Measurements from ENCODE around the gene LYPLAL1. TPM values are rescaled to one million over a fixed set of nuclear protein-coding genes. Genes with fewer than 3 reads are reported as not detected.
"Not testable (repeated sequence)": the region's sequence is repeated elsewhere in the genome, so short reads cannot be mapped to it uniquely, and the experiment has no call there.

Gene LYPLAL1
- total and polyA plus RNA-seq, 5 donors from 2014 or later = 17.8 to 44.0 (median 35.7) TPM

- Mint-ChIP-seq H3K27me3 (no peaks in the 10 kb centered on the region), H3K27ac (no peak overlapping the region), H3K9me3 (peaks cover 0 to 2% (median 0%) of the 10 kb centered on the region in 7 donors), H3K36me3 (no peaks in the 10 kb centered on the region), H3K4me1 (no peaks in the 10 kb centered on the region), H3K4me3 (no peak overlapping the region)
- Histone ChIP-seq H3K27me3 (ENCODE audit: control insufficient read depth, insufficient read depth, low read length) (no peaks in the 10 kb centered on the region), H3K4me3 (ENCODE audit: low read depth, low read length) (no peak overlapping the region), H3K36me3 (ENCODE audit: control insufficient read depth, insufficient read depth, low read length) (no peaks in the 10 kb centered on the region), H3K4me1 (ENCODE audit: control insufficient read depth, insufficient read depth, low read length, poor library complexity, severe bottlenecking) (no peaks in the 10 kb centered on the region), H3K27ac (ENCODE audit: insufficient read depth, low read length, poor library complexity, severe bottlenecking) (no peak overlapping the region), H3K9me3 (ENCODE audit: control insufficient read depth in 2 of 2, low read length in 2 of 2) (no peaks in the 10 kb centered on the region)
- no peak for DNase-seq
- no peak for ATAC-seq (ENCODE audit: low read depth in 2 of 2)
These were observed 63.4 kb downstream of the LYPLAL1 start for GRCh38 chr1:219236933-219237610.

GRCh38 chr1:219239518-219239917 is 65.8 kb downstream of the LYPLAL1 start:
- no peak overlapping the region for H3K27ac Mint-ChIP-seq
- H3K27me3 ChIP-seq (ENCODE audit: control insufficient read depth, insufficient read depth, low read length) = no peaks in the 10 kb centered on the region
- H3K4me1 Mint-ChIP-seq = no peaks in the 10 kb centered on the region
- no peaks in the 10 kb centered on the region for H3K36me3 Mint-ChIP-seq
- no peak overlapping the region for H3K4me3 Mint-ChIP-seq
- no peaks in the 10 kb centered on the region for H3K9me3 ChIP-seq (ENCODE audit: control insufficient read depth in 2 of 2, low read length in 2 of 2)
- H3K36me3 ChIP-seq (ENCODE audit: control insufficient read depth, insufficient read depth, low read length) = no peaks in the 10 kb centered on the region
- H3K27ac ChIP-seq (ENCODE audit: insufficient read depth, low read length, poor library complexity, severe bottlenecking) = no peak overlapping the region
- H3K27me3 Mint-ChIP-seq = no peaks in the 10 kb centered on the region
- H3K4me3 ChIP-seq (ENCODE audit: low read depth, low read length) = no peak overlapping the region
- no peak for ATAC-seq (ENCODE audit: low read depth in 2 of 2)
- no peak for DNase-seq
- H3K4me1 ChIP-seq (ENCODE audit: control insufficient read depth, insufficient read depth, low read length, poor library complexity, severe bottlenecking) = no peaks in the 10 kb centered on the region
- peaks cover 0 to 3% (median 0%) of the 10 kb centered on the region in 7 donors for H3K9me3 Mint-ChIP-seq

GRCh38 chr1:219244864-219245263 is 71.2 kb downstream of the LYPLAL1 start:
- Mint-ChIP-seq H3K27ac (no peak overlapping the region), H3K4me1 (no peaks in the 10 kb centered on the region), H3K4me3 (no peak overlapping the region), H3K9me3 (peaks cover 0 to 3% (median 0%) of the 10 kb centered on the region in 7 donors), H3K36me3 (no peaks in the 10 kb centered on the region), H3K27me3 (no peaks in the 10 kb centered on the region)
- no peak overlapping the region for H3K4me3 ChIP-seq (ENCODE audit: low read depth, low read length)
- H3K36me3 ChIP-seq (ENCODE audit: control insufficient read depth, insufficient read depth, low read length) = no peaks in the 10 kb centered on the region
- ATAC-seq (ENCODE audit: low read depth in 2 of 2) (no peak), DNase-seq (no peak)
- H3K9me3 ChIP-seq (ENCODE audit: control insufficient read depth in 2 of 2, low read length in 2 of 2) = no peaks in the 10 kb centered on the region
- H3K4me1 ChIP-seq (ENCODE audit: control insufficient read depth, insufficient read depth, low read length, poor library complexity, severe bottlenecking) = no peaks in the 10 kb centered on the region
- no peaks in the 10 kb centered on the region for H3K27me3 ChIP-seq (ENCODE audit: control insufficient read depth, insufficient read depth, low read length)
- no peak overlapping the region for H3K27ac ChIP-seq (ENCODE audit: insufficient read depth, low read length, poor library complexity, severe bottlenecking)

- no peak overlapping the region for H3K4me3 Mint-ChIP-seq
- no peaks in the 10 kb centered on the region for H3K9me3 ChIP-seq (ENCODE audit: control insufficient read depth in 2 of 2, low read length in 2 of 2)
- no peaks in the 10 kb centered on the region for H3K4me1 Mint-ChIP-seq
- DNase-seq (no peak), ATAC-seq (ENCODE audit: low read depth in 2 of 2) (no peak)
- H3K36me3 ChIP-seq (ENCODE audit: control insufficient read depth, insufficient read depth, low read length) = no peaks in the 10 kb centered on the region
- no peak overlapping the region for H3K27ac ChIP-seq (ENCODE audit: insufficient read depth, low read length, poor library complexity, severe bottlenecking)
- no peak overlapping the region for H3K4me3 ChIP-seq (ENCODE audit: low read depth, low read length)
- H3K9me3 Mint-ChIP-seq = peaks cover 0 to 4% (median 1%) of the 10 kb centered on the region in 7 donors
- H3K27ac Mint-ChIP-seq = no peak overlapping the region
- no peaks in the 10 kb centered on the region for H3K4me1 ChIP-seq (ENCODE audit: control insufficient read depth, insufficient read depth, low read length, poor library complexity, severe bottlenecking)
- no peaks in the 10 kb centered on the region for H3K36me3 Mint-ChIP-seq
- no peaks in the 10 kb centered on the region for H3K27me3 ChIP-seq (ENCODE audit: control insufficient read depth, insufficient read depth, low read length)
- peaks cover 6% of the 10 kb centered on the region for H3K27me3 Mint-ChIP-seq
These were observed 73.8 kb downstream of the LYPLAL1 start for GRCh38 chr1:219247441-219247840.

GRCh38 chr1:219250468-219250867 is 76.8 kb downstream of the LYPLAL1 start:
- not testable (repeated sequence) for H3K27me3 Mint-ChIP-seq; H3K4me1 ChIP-seq (ENCODE audit: control insufficient read depth, insufficient read depth, low read length, poor library complexity, severe bottlenecking); DNase-seq; H3K36me3 ChIP-seq (ENCODE audit: control insufficient read depth, insufficient read depth, low read length); H3K9me3 ChIP-seq (ENCODE audit: control insufficient read depth in 2 of 2, low read length in 2 of 2); H3K27ac ChIP-seq (ENCODE audit: insufficient read depth, low read length, poor library complexity, severe bottlenecking); ATAC-seq (ENCODE audit: low read depth in 2 of 2); H3K36me3 Mint-ChIP-seq; H3K27me3 ChIP-seq (ENCODE audit: control insufficient read depth, insufficient read depth, low read length); H3K4me3 Mint-ChIP-seq; H3K27ac Mint-ChIP-seq; H3K4me3 ChIP-seq (ENCODE audit: low read depth, low read length); H3K4me1 Mint-ChIP-seq
- H3K9me3 Mint-ChIP-seq = peaks cover 1 to 18% (median 4%) of the 10 kb centered on the region in 7 donors

- ATAC-seq (ENCODE audit: low read depth in 2 of 2) = no peak
- Mint-ChIP-seq H3K27ac (no peak overlapping the region), H3K4me1 (no peaks in the 10 kb centered on the region), H3K9me3 (peaks cover 4 to 45% (median 11%) of the 10 kb centered on the region in 7 donors), H3K36me3 (peaks cover 9% of the 10 kb centered on the region), H3K4me3 (no peak overlapping the region), H3K27me3 (no peaks in the 10 kb centered on the region)
- Histone ChIP-seq H3K27ac (ENCODE audit: insufficient read depth, low read length, poor library complexity, severe bottlenecking) (no peak overlapping the region), H3K4me1 (ENCODE audit: control insufficient read depth, insufficient read depth, low read length, poor library complexity, severe bottlenecking) (no peaks in the 10 kb centered on the region), H3K9me3 (ENCODE audit: control insufficient read depth in 2 of 2, low read length in 2 of 2) (peaks cover 8 to 10% of the 10 kb centered on the region in 2 experiments), H3K27me3 (ENCODE audit: control insufficient read depth, insufficient read depth, low read length) (no peaks in the 10 kb centered on the region), H3K36me3 (ENCODE audit: control insufficient read depth, insufficient read depth, low read length) (no peaks in the 10 kb centered on the region), H3K4me3 (ENCODE audit: low read depth, low read length) (no peak overlapping the region)
- DNase-seq = no peak
These were observed 84.1 kb downstream of the LYPLAL1 start for GRCh38 chr1:219257751-219258150.

- Histone ChIP-seq H3K9me3 (ENCODE audit: control insufficient read depth in 2 of 2, low read length in 2 of 2) (peaks cover 8 to 10% of the 10 kb centered on the region in 2 experiments), H3K36me3 (ENCODE audit: control insufficient read depth, insufficient read depth, low read length) (no peaks in the 10 kb centered on the region), H3K27ac (ENCODE audit: insufficient read depth, low read length, poor library complexity, severe bottlenecking) (no peak overlapping the region), H3K27me3 (ENCODE audit: control insufficient read depth, insufficient read depth, low read length) (no peaks in the 10 kb centered on the region), H3K4me1 (ENCODE audit: control insufficient read depth, insufficient read depth, low read length, poor library complexity, severe bottlenecking) (no peaks in the 10 kb centered on the region), H3K4me3 (ENCODE audit: low read depth, low read length) (no peak overlapping the region)
- DNase-seq (no peak), ATAC-seq (ENCODE audit: low read depth in 2 of 2) (no peak)
- H3K9me3 Mint-ChIP-seq = peaks cover 0 to 34% (median 10%) of the 10 kb centered on the region in 7 donors
- no peaks in the 10 kb centered on the region for H3K27me3 Mint-ChIP-seq
- no peaks in the 10 kb centered on the region for H3K4me1 Mint-ChIP-seq
- no peak overlapping the region for H3K27ac Mint-ChIP-seq
- H3K4me3 Mint-ChIP-seq = no peak overlapping the region
- H3K36me3 Mint-ChIP-seq = peaks cover 5% of the 10 kb centered on the region
These were observed 87.8 kb downstream of the LYPLAL1 start for GRCh38 chr1:219261454-219261853.
